ENCODE measurements around the gene LMOD2. TPM values are rescaled to one million over a fixed set of nuclear protein-coding genes. Genes with fewer than 3 reads are reported as not detected.

The LMOD2 gene
- total RNA-seq, 6 experiments from 2014 or later: not detected

DNA sequence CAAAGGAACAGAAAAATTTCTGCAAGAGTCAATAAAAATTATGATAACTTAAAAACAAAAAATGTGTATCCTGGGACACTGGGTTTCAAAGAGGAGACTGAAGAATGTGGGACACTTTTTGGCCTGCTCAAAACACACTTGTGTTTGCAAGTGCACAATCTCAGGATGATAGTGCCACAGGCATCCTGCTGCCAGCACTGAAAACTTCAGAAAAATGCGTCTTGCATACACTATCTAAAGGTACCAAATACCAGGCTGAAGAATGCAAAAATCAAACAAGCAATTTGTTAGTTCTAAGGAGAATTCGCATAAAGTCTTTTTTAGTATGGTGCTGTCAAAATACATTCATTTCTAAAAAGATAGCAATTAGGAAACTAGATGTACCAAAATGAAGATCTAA is 55.0 kb downstream of the LMOD2 start:
- no peaks in the 10 kb centered on the region for H3K27me3 Mint-ChIP-seq (ENCODE audit: insufficient read depth)
- H3K9me3 Mint-ChIP-seq: no peaks in the 10 kb centered on the region
- H3K27ac Mint-ChIP-seq: no peak overlapping the region
- DNase-seq: no peak
- TF ChIP-seq, protein P1, sequence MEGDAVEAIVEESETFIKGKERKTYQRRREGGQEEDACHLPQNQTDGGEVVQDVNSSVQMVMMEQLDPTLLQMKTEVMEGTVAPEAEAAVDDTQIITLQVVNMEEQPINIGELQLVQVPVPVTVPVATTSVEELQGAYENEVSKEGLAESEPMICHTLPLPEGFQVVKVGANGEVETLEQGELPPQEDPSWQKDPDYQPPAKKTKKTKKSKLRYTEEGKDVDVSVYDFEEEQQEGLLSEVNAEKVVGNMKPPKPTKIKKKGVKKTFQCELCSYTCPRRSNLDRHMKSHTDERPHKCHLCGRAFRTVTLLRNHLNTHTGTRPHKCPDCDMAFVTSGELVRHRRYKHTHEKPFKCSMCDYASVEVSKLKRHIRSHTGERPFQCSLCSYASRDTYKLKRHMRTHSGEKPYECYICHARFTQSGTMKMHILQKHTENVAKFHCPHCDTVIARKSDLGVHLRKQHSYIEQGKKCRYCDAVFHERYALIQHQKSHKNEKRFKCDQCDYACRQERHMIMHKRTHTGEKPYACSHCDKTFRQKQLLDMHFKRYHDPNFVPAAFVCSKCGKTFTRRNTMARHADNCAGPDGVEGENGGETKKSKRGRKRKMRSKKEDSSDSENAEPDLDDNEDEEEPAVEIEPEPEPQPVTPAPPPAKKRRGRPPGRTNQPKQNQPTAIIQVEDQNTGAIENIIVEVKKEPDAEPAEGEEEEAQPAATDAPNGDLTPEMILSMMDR (IDR thresholded peaks at IDR 0.05): no peak
- H3K36me3 Mint-ChIP-seq (ENCODE audit: low read depth): no peaks in the 10 kb centered on the region
- H3K4me3 Mint-ChIP-seq: no peak overlapping the region
- H3K4me1 Mint-ChIP-seq (ENCODE audit: low read depth): peaks cover 64% of the 10 kb centered on the region

DNA sequence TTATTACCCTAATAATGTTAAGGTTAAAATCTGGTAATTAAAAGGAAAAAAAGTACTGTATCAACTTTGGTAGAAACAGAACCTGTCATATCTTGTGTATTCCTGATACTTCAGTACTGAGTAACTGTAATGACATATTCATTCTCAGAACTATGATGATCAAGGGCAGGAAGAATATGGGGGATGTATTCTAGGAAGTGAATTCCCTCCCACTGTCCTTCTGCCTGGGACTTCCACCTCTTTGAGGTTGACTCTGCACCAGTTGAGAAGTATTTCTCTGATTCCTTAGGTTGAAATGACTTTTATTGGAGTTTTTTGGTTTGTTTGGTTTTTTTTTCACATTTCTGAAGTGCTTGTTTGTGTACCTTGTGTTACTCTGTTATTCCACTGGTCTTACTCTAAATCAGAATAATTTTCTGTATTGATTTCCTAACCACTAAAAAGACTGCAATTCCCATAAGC is 56.2 kb downstream of the LMOD2 start:
- no peak overlapping the region for H3K4me3 Mint-ChIP-seq
- DNase-seq: no peak
- peaks cover 67% of the 10 kb centered on the region for H3K4me1 Mint-ChIP-seq (ENCODE audit: low read depth)
- H3K27ac Mint-ChIP-seq: no peak overlapping the region
- no peaks in the 10 kb centered on the region for H3K27me3 Mint-ChIP-seq (ENCODE audit: insufficient read depth)
- TF ChIP-seq, protein P1 (IDR thresholded peaks at IDR 0.05): no peak
- H3K9me3 Mint-ChIP-seq: no peaks in the 10 kb centered on the region
- no peaks in the 10 kb centered on the region for H3K36me3 Mint-ChIP-seq (ENCODE audit: low read depth)

DNA sequence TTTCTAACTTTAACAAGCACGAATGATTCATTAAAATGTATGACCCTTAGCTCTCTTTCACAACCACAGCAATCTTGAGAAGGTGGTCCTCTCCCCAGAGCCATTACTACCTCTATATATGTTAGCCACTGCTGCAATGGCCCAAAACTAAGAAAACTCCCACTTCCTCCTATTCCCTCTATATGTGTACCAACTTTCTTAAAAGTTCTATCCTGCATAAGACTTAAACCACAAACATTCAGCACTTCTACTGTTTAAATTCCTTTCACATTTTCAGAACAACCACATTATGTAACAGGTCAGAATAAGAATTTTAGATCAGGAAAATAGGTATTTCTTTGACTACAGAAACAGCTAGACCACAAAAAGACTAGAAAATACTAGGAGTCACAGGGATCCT is 57.0 kb downstream of the LMOD2 start:
- peak; percentile 41 for DNase-seq
- Mint-ChIP-seq H3K27ac (peak overlapping the region; percentile 6), H3K27me3 (ENCODE audit: insufficient read depth) (no peaks in the 10 kb centered on the region), H3K4me3 (peak overlapping the region; percentile 2), H3K36me3 (ENCODE audit: low read depth) (no peaks in the 10 kb centered on the region), H3K4me1 (ENCODE audit: low read depth) (peaks cover 72% of the 10 kb centered on the region), H3K9me3 (no peaks in the 10 kb centered on the region)
- TF ChIP-seq, protein P1 (IDR thresholded peaks at IDR 0.05): no peak

Other genes starting within 250 kb of the LMOD2 start
- gene IQUB, start 121.3 kb upstream of the LMOD2 start, total RNA-seq (2021; fragmentation: NEBNext Ultra II Directional; extraction: Animal tissue kit (Norgen Biotek cat#: 25700)): under 1 TPM in 3 of 6 experiments, not detected in 3; 0.05 to 0.19 (median 0.12) TPM
- gene NDUFA5, start 98.0 kb upstream of the LMOD2 start, total RNA-seq (2021; fragmentation: NEBNext Ultra II Directional; extraction: Animal tissue kit (Norgen Biotek cat#: 25700)): 10 to 100 TPM; 46.1 to 52.7 (median 49.7) TPM
- gene ASB15, start 54.0 kb upstream of the LMOD2 start, total RNA-seq (2021; fragmentation: NEBNext Ultra II Directional; extraction: Animal tissue kit (Norgen Biotek cat#: 25700)): not detected
- 10 to 100 TPM; 22.7 to 27.6 (median 26.5) TPM for gene WASL, start 93.1 kb downstream of the LMOD2 start, total RNA-seq (2021; fragmentation: NEBNext Ultra II Directional; extraction: Animal tissue kit (Norgen Biotek cat#: 25700))
- gene HYAL4, start 189.3 kb downstream of the LMOD2 start, total RNA-seq (2021; fragmentation: NEBNext Ultra II Directional; extraction: Animal tissue kit (Norgen Biotek cat#: 25700)): not detected

All from HFFc6 (cell line).